Gastrocnemius medialis (tissue), 4 donors: ENCODE results near the gene CD1D.

Source experiments
- POLR2A ChIP-seq, 2 donors: fragments of 450-650 bp; IDR thresholded peaks; one replicate each; pipeline ENCODE4 v1.6.1; 2017; ENCODE audit warnings: antibody characterized with exemption in 2 of 2, mild to moderate bottlenecking in 2 of 2, moderate library complexity in 2 of 2
- TF ChIP-seq, protein P1 (sequence below), 5 experiments: fragments of 450-650 bp in 3 of 5; fragments of 200-600 bp in 2 of 5; sonication (generic) in 2 of 5; IDR thresholded peaks in 4 of 5; conservative IDR thresholded peaks in 1 of 5; 1 replicate in 4 of 5; 2 replicates in 1 of 5; pipeline ENCODE4 v1.5.1; 2016 to 2019; ENCODE audit warnings: antibody characterized with exemption in 5 of 5, mild to moderate bottlenecking in 3 of 5, moderate library complexity in 3 of 5

DNA sequence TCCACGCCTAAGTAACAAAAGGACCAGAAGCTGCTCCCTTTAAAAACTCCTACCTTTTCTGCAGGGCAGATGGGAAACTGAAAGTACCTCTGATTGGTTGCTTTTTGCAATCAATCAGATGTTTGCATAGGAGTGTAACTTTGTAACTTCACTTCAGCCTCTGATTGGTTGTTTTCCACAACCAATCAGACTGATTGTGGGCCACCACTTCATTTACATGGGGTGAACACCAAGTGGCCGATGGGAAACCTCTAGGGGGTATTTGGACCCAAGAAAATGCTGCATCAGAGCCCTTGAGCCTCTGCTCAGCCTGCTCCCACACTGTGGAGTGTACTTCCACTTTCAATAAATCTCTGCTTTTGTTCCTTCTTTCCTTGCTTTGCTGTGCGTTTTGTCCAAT is 32.8 kb upstream of the CD1D start:
- TF ChIP-seq, protein P1, sequence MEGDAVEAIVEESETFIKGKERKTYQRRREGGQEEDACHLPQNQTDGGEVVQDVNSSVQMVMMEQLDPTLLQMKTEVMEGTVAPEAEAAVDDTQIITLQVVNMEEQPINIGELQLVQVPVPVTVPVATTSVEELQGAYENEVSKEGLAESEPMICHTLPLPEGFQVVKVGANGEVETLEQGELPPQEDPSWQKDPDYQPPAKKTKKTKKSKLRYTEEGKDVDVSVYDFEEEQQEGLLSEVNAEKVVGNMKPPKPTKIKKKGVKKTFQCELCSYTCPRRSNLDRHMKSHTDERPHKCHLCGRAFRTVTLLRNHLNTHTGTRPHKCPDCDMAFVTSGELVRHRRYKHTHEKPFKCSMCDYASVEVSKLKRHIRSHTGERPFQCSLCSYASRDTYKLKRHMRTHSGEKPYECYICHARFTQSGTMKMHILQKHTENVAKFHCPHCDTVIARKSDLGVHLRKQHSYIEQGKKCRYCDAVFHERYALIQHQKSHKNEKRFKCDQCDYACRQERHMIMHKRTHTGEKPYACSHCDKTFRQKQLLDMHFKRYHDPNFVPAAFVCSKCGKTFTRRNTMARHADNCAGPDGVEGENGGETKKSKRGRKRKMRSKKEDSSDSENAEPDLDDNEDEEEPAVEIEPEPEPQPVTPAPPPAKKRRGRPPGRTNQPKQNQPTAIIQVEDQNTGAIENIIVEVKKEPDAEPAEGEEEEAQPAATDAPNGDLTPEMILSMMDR (IDR thresholded peaks at IDR 0.05 in 4 of 5, conservative IDR thresholded peaks at IDR 0.05 in 1 of 5) = no peak
- TF ChIP-seq POLR2A (IDR thresholded peaks at IDR 0.05) = no peak
